Transverse colon (tissue), 4 donors: ENCODE results near the gene HCAR1. TPM values are rescaled to one million over a fixed set of nuclear protein-coding genes. Genes with fewer than 3 reads are reported as not detected.

ENCODE experiments used
- DNase-seq: peaks from one replicate; pipeline ENCODE4 v3.0.0-alpha.2; 2019
- H3K27ac ChIP-seq, 4 donors: fragments of 200-600 bp; sonication (generic); 2 replicates each; pipeline ENCODE4 v1.5.1; 2016 to 2018; ENCODE audit warnings: inconsistent platforms in 4 of 4
- H3K27me3 ChIP-seq: fragments of 200-600 bp; sonication (generic); 2 replicates; pipeline ENCODE4 v1.5.1; 2017; ENCODE audit warnings: inconsistent platforms
- H3K36me3 ChIP-seq, 4 donors: fragments of 200-600 bp; sonication (generic); 2 replicates each; pipeline ENCODE4 v1.5.1; 2017 to 2019; ENCODE audit warnings: inconsistent platforms in 4 of 4
- H3K4me1 ChIP-seq, 4 donors: fragments of 200-600 bp; sonication (generic); 2 replicates each; pipeline ENCODE4 v1.5.1; 2017 to 2020; ENCODE audit warnings: inconsistent platforms in 4 of 4
- H3K4me3 ChIP-seq, 4 donors: fragments of 200-600 bp; sonication (generic); 1 replicate in 1 of 4; 2 replicates in 3 of 4; pipeline versions ENCODE4 v1.5.1 to v1.6.1; 2017 to 2019; ENCODE audit warnings: inconsistent platforms in 4 of 4
- H3K9me3 ChIP-seq, 2 donors: fragments of 200-600 bp; sonication (generic); 2 replicates each; pipeline ENCODE4 v1.5.1; 2017 to 2019; ENCODE audit warnings: inconsistent platforms in 2 of 2
- CTCF ChIP-seq, 5 experiments: fragments of 200-600 bp in 3 of 5; fragments of 450-650 bp in 2 of 5; sonication (generic) in 3 of 5; IDR thresholded peaks; 1 replicate in 2 of 5; 2 replicates in 3 of 5; pipeline ENCODE4 v1.5.1; 2016 to 2017; ENCODE audit warnings: antibody characterized with exemption in 5 of 5, inconsistent platforms in 3 of 5, mild to moderate bottlenecking in 2 of 5, moderate library complexity in 1 of 5
- EP300 ChIP-seq: sonication (generic); formaldehyde crosslinking; IDR thresholded peaks from one replicate; pipeline ENCODE4 v1.6.1; 2017; ENCODE audit warnings: antibody characterized with exemption, low read depth
- POLR2A ChIP-seq: fragments of 450-650 bp; IDR thresholded peaks from one replicate; pipeline ENCODE4 v1.6.1; 2016; ENCODE audit warnings: antibody characterized with exemption, mild to moderate bottlenecking, moderate library complexity
- POLR2AphosphoS5 ChIP-seq, 3 donors: sonication (generic); formaldehyde crosslinking; IDR thresholded peaks; one replicate each; pipeline ENCODE4 v1.6.1; 2016; ENCODE audit warnings: antibody characterized with exemption in 3 of 3
- WGBS, 2 donors: methylation state at CpG; one replicate each; pipeline ENCODE4 v1.1.5; 2018; ENCODE audit warnings: low coverage in 1 of 2; 5-methylcytosine and 5-hydroxymethylcytosine counted together
- in situ Hi-C, 4 donors: fragments of 200-750 bp; cut with MboI; loops; one replicate each; pipeline versions ENCODE4 v1.15.0 to v1.15.1; 2017; ENCODE audit warnings: low sequenced_read_pairs in 3 of 4, low pct_ligation_motif_present in 1 of 4, low pct_unique_long_range_greater_than_20kb in 1 of 4
- intact Hi-C: fragments of 100-400 bp; cut with DNase I; formaldehyde crosslinking; loops from one replicate; pipeline ENCODE4 v1.15.1; 2023; ENCODE audit warnings: low total_unique reads
- total RNA-seq, 4 donors: library from RNA; depleted of rRNA; stranded (reverse); fragments of >200 nt; gene quantifications; one replicate each; pipeline ENCODE4 v1.1.0, GENCODE V29; 2016

The HCAR1 gene
- total RNA-seq, 4 donors from 2014 or later = 0.16 TPM; not detected in 3

DNA sequence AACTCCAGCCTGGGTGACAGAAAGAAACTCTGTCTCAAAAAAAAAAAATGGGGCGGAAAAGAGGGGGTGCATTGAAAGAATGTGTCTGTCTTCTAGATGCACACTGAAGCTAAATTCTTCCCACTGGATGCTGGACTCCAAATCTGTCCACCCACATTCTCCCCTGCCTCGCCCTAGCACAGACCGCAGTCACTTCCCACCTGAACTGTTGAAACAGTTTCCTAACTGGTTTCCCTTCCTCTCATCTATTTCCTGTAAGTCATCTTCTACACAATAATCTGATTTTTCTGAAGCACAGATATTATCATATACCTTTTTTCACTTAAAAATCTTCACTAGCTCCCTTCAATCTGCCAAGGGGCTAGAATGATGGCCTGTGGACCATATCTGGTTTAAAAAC lies 1.5 kb upstream of the HCAR1 start:
- no peaks in the 10 kb centered on the region for H3K9me3 ChIP-seq
- DNase-seq = no peak
- no peak overlapping the region for H3K27ac ChIP-seq
- H3K27me3 ChIP-seq = no peaks in the 10 kb centered on the region
- in situ Hi-C loops (no loop called here), intact Hi-C loops (no loop called here)
- no peaks in the 10 kb centered on the region for H3K36me3 ChIP-seq
- H3K4me3 ChIP-seq = no peak overlapping the region
- WGBS, 2 donors = 82% methylated on average over 3 of the region's 3 CpGs; no CpG with 5 or more reads in 1 of the 2 donors
- no peaks in the 10 kb centered on the region for H3K4me1 ChIP-seq
- TF ChIP-seq POLR2AphosphoS5 (IDR thresholded peaks at IDR 0.05) = no peak
- TF ChIP-seq EP300 = no peak

- TF ChIP-seq EP300 (no peak), CTCF (IDR thresholded peaks at IDR 0.05) (no peak), POLR2A (no peak), POLR2AphosphoS5 (IDR thresholded peaks at IDR 0.05) (no peak)
- Histone ChIP-seq H3K4me3 (no peak overlapping the region), H3K27ac (no peak overlapping the region), H3K27me3 (no peaks in the 10 kb centered on the region), H3K36me3 (no peaks in the 10 kb centered on the region), H3K4me1 (no peaks in the 10 kb centered on the region), H3K9me3 (no peaks in the 10 kb centered on the region)
- in situ Hi-C loops = no loop called here
- DNase-seq = no peak
- intact Hi-C loops = no loop called here
- 91% methylated on average over 27 of the region's 27 CpGs; no CpG with 5 or more reads in 1 of the 2 donors for WGBS, 2 donors
Observed at GRCh38 chr12:122729583-122730214, 945 bp downstream of the HCAR1 start.

DNA sequence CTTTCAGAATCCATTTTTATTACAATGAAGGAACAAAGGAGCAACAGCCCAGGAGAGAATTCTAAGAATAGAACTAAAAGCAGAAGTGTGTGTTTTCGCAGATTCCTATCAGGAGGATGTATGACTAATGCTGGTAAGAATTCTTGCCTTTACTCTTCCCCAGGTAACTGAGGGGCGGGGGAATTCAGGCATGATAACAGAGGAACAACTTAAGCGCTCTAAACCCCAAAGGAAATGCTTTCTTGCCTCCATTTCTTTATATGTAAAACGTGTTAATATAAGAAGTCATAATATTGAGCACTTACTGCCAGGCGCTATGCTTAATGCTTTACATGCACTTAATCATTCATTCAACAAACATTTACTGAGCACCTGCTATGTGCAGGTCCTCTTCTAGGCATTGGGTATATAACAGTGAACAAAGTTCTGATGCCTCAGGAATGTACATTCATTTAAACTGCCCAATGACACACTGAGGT lies 4.5 kb downstream of the HCAR1 start:
- TF ChIP-seq POLR2A = no peak
- no peak for TF ChIP-seq EP300
- TF ChIP-seq CTCF (IDR thresholded peaks at IDR 0.05) = no peak
- no peak for TF ChIP-seq POLR2AphosphoS5 (IDR thresholded peaks at IDR 0.05)
- intact Hi-C loops = no loop called here
- Histone ChIP-seq H3K4me1 (no peaks in the 10 kb centered on the region), H3K27me3 (no peaks in the 10 kb centered on the region), H3K4me3 (no peak overlapping the region), H3K27ac (no peak overlapping the region), H3K9me3 (no peaks in the 10 kb centered on the region), H3K36me3 (no peaks in the 10 kb centered on the region)
- no peak for DNase-seq
- in situ Hi-C loops = no loop called here
- WGBS, 2 donors = 52 to 54% methylated on average over 5 of the region's 5 CpGs

DNA sequence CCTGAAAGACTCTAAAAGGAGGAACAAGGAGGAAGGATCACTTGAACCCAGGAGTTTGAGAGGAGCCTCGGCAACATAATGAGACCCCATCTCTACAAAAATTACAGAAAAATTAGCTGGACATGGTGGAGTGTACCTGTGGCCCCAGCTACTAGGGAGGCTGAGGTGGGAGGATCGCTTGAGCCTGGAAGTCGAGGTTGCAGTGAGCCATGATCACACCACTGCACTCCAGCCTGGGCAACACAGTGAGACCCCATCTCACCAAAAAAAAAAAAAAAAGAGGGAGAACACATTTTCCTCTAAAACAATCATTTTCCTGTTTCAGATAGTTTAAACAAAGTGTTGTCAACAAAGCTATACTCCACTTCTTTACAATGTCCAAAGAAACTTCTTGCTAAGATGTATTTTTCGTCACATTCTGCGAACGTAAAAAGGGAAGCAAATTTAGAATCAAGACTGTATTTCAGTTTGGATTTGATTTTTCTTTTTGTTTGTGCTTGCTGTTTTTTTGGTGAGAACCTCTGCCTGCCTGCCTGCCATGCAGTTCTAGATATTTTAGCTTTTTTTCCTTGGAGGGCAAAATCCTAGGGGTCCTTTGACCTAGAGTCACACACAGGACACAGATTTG lies 5.1 kb downstream of the HCAR1 start:
- no peaks in the 10 kb centered on the region for H3K4me1 ChIP-seq
- no peaks in the 10 kb centered on the region for H3K36me3 ChIP-seq
- H3K27ac ChIP-seq = no peak overlapping the region
- WGBS, 2 donors = 89 to 95% methylated on average over 5 to 6 of the region's 6 CpGs
- in situ Hi-C loops (no loop called here), intact Hi-C loops (no loop called here)
- no peak overlapping the region for H3K4me3 ChIP-seq
- no peak for DNase-seq
- H3K27me3 ChIP-seq = no peaks in the 10 kb centered on the region
- no peak for TF ChIP-seq CTCF (IDR thresholded peaks at IDR 0.05)
- no peak for TF ChIP-seq POLR2AphosphoS5 (IDR thresholded peaks at IDR 0.05)
- TF ChIP-seq POLR2A = no peak
- H3K9me3 ChIP-seq = no peaks in the 10 kb centered on the region
